Measurements from ENCODE around the gene FBXO36. TPM values are rescaled to one million over a fixed set of nuclear protein-coding genes. Genes with fewer than 3 reads are reported as not detected.

FBXO36 gene
- polyA plus RNA-seq, 2 of the 4 experiments (the other 2 are of a cell fraction): 2.0 to 5.5 TPM

- ATAC-seq: peak; percentile 86 to 88; a peak in 5 of 6 replicates
- peak; percentile 23 to 31 for DNase-seq (ENCODE audit: low read depth in 1 of 2, low spot score in 1 of 2)
Observed at GRCh38 chr2:229910832-229911412, 11.4 kb upstream of the FBXO36 start.

GRCh38 chr2:229914171-229914570, 8.1 kb upstream of the FBXO36 start:
- H3K27ac ChIP-seq: no peak overlapping the region
- 95% methylated on average over 2 of the region's 2 CpGs for WGBS (ENCODE audit: missing lambda C conversion rate)
- peaks cover 27% of the 10 kb centered on the region; the same call in 2 of the 3 replicates for H3K4me1 ChIP-seq
- no peaks in the 10 kb centered on the region for H3K9me3 ChIP-seq
- ChIA-PET POLR2A (interaction anchor here (0.6 kb wide), 1 partner anchor 28 kb away, joined by 3 read pairs; no protein-coding TSS in a partner anchor), CTCF (no interaction called here)
- FAIRE-seq (no peak), DNase-seq (ENCODE audit: low read depth in 1 of 2, low spot score in 1 of 2) (no peak), ATAC-seq (no peak)
- no peak overlapping the region for H3K4me3 ChIP-seq
- no peak overlapping the region for H3K4me2 ChIP-seq
- TF ChIP-seq JUN (IDR thresholded peaks at IDR 0.05) (no peak), CHD4 (IDR thresholded peaks at IDR 0.05; ENCODE audit: borderline replicate concordance) (no peak), REST (IDR thresholded peaks at IDR 0.05) (no peak), RAD21 (conservative IDR thresholded peaks at IDR 0.05 in 1 of 2, IDR thresholded peaks at IDR 0.05 in 1 of 2) (no peak), MAFK (IDR thresholded peaks at IDR 0.05; ENCODE audit: partially characterized antibody) (no peak), ZSCAN20 (CRISPR knock-in tag; IDR thresholded peaks at IDR 0.05) (no peak), CBX2 (IDR thresholded peaks at IDR 0.05; ENCODE audit: borderline replicate concordance, low read depth) (no peak), TFCP2L1 (CRISPR knock-in tag; IDR thresholded peaks at IDR 0.05) (no peak)
- TF ChIP-seq, protein P1, sequence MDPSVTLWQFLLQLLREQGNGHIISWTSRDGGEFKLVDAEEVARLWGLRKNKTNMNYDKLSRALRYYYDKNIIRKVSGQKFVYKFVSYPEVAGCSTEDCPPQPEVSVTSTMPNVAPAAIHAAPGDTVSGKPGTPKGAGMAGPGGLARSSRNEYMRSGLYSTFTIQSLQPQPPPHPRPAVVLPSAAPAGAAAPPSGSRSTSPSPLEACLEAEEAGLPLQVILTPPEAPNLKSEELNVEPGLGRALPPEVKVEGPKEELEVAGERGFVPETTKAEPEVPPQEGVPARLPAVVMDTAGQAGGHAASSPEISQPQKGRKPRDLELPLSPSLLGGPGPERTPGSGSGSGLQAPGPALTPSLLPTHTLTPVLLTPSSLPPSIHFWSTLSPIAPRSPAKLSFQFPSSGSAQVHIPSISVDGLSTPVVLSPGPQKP (IDR thresholded peaks at IDR 0.05; ENCODE audit: low read depth, low read length): no peak
- TF ChIP-seq, protein P2, sequence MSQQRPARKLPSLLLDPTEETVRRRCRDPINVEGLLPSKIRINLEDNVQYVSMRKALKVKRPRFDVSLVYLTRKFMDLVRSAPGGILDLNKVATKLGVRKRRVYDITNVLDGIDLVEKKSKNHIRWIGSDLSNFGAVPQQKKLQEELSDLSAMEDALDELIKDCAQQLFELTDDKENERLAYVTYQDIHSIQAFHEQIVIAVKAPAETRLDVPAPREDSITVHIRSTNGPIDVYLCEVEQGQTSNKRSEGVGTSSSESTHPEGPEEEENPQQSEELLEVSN (IDR thresholded peaks at IDR 0.05; ENCODE audit: borderline replicate concordance, low read depth): no peak

More at GRCh38 chr2:229910832-229911412, 11.4 kb upstream of the FBXO36 start:
- no peak for TF ChIP-seq RFX5 (IDR thresholded peaks at IDR 0.05)
- TF ChIP-seq HDAC2 (IDR thresholded peaks at IDR 0.05): no peak
- no peak for TF ChIP-seq JUN (IDR thresholded peaks at IDR 0.05)
- TF ChIP-seq NFE2L2 (conservative IDR thresholded peaks at IDR 0.05; ENCODE audit: low read length): no peak
- no peak for TF ChIP-seq PHF8 (IDR thresholded peaks at IDR 0.05; ENCODE audit: borderline replicate concordance, low read depth)
- TF ChIP-seq EHF (CRISPR knock-in tag; IDR thresholded peaks at IDR 0.05): no peak
- TF ChIP-seq RNF2 (IDR thresholded peaks at IDR 0.05; ENCODE audit: borderline replicate concordance, low read depth): no peak
- no peak for TF ChIP-seq HOXB5 (CRISPR knock-in tag; IDR thresholded peaks at IDR 0.05)
- no peak for TF ChIP-seq MAFK (IDR thresholded peaks at IDR 0.05; ENCODE audit: partially characterized antibody)
- TF ChIP-seq TP53 (CRISPR knock-in tag; IDR thresholded peaks at IDR 0.05): no peak
- no peak for TF ChIP-seq RCOR1 (IDR thresholded peaks at IDR 0.05; ENCODE audit: low read depth, low read length)
- TF ChIP-seq RAD21 (conservative IDR thresholded peaks at IDR 0.05 in 1 of 2, IDR thresholded peaks at IDR 0.05 in 1 of 2): peak; percentile 22 to 35; a peak in 4 of 5 replicates
- TF ChIP-seq SMC3 (IDR thresholded peaks at IDR 0.05): 0 out of 3 replicates have a peak, but pooled peaks have one; percentile 10
- TF ChIP-seq MAX (IDR thresholded peaks at IDR 0.05): no peak
- TF ChIP-seq ZNF302 (CRISPR knock-in tag; IDR thresholded peaks at IDR 0.05): no peak
- no peak for TF ChIP-seq BCL3 (IDR thresholded peaks at IDR 0.05)
- no peak for TF ChIP-seq HOXA7 (CRISPR knock-in tag; IDR thresholded peaks at IDR 0.05)
- TF ChIP-seq, protein P3, sequence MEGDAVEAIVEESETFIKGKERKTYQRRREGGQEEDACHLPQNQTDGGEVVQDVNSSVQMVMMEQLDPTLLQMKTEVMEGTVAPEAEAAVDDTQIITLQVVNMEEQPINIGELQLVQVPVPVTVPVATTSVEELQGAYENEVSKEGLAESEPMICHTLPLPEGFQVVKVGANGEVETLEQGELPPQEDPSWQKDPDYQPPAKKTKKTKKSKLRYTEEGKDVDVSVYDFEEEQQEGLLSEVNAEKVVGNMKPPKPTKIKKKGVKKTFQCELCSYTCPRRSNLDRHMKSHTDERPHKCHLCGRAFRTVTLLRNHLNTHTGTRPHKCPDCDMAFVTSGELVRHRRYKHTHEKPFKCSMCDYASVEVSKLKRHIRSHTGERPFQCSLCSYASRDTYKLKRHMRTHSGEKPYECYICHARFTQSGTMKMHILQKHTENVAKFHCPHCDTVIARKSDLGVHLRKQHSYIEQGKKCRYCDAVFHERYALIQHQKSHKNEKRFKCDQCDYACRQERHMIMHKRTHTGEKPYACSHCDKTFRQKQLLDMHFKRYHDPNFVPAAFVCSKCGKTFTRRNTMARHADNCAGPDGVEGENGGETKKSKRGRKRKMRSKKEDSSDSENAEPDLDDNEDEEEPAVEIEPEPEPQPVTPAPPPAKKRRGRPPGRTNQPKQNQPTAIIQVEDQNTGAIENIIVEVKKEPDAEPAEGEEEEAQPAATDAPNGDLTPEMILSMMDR (IDR thresholded peaks at IDR 0.05): peak; percentile 40
- TF ChIP-seq CHD4 (IDR thresholded peaks at IDR 0.05; ENCODE audit: borderline replicate concordance): no peak
- no peak for TF ChIP-seq CEBPB (IDR thresholded peaks at IDR 0.05)
- no peak for TF ChIP-seq MYC (IDR thresholded peaks at IDR 0.05; ENCODE audit: borderline replicate concordance, low read length)
- TF ChIP-seq ZC3H11A (IDR thresholded peaks at IDR 0.05): no peak
- no peak for TF ChIP-seq POLR2AphosphoS2 (conservative IDR thresholded peaks at IDR 0.05; ENCODE audit: low read length)
- TF ChIP-seq HEYL (CRISPR knock-in tag; IDR thresholded peaks at IDR 0.05): no peak
- no peaks in the 10 kb centered on the region for H3K9me3 ChIP-seq
- no peak overlapping the region for H3K4me3 ChIP-seq
- WGBS (ENCODE audit: missing lambda C conversion rate): 37% methylated on average over 1 of the region's 1 CpG
- CTCF ChIA-PET: interaction anchor here (0.6 to 1.5 kb wide), 2 partner anchors 9 to 124 kb away, joined by 3 to 6 read pairs; no protein-coding TSS in a partner anchor
- H3K4me1 ChIP-seq: peaks cover 28% of the 10 kb centered on the region; the same call in 2 of the 3 replicates
- POLR2A ChIA-PET: interaction anchor here (1.1 kb wide), 1 partner anchor 11 kb away, joined by 6 read pairs; the partner anchor contains the start of gene TRIP12
- no peak overlapping the region for H3K27ac ChIP-seq
- H3K4me2 ChIP-seq: peak overlapping the region; percentile 7; the same call in 1 of the 3 replicates
- FAIRE-seq: no peak

Measured in A549 (cell line).